ENCODE data around the gene TBC1D10B.

Gene TBC1D10B

GRCh38 chr16:30376461-30376902, 6.2 kb upstream of the TBC1D10B start:
- TF ChIP-seq RAD21 (IDR thresholded peaks at IDR 0.05; ENCODE audit: low read depth): no peak
- no peak for TF ChIP-seq USF1 (IDR thresholded peaks at IDR 0.05)
- no peak for TF ChIP-seq MAX (IDR thresholded peaks at IDR 0.05)
- no peak for TF ChIP-seq NFIC (IDR thresholded peaks at IDR 0.05)
- TF ChIP-seq REST (IDR thresholded peaks at IDR 0.05; ENCODE audit: low read depth): no peak
- TF ChIP-seq ZBTB7A (IDR thresholded peaks at IDR 0.05; ENCODE audit: low read depth): no peak
- TF ChIP-seq EGR1 (IDR thresholded peaks at IDR 0.05): no peak
- TF ChIP-seq CREB1 (IDR thresholded peaks at IDR 0.05; ENCODE audit: low read depth): no peak
- TF ChIP-seq TAF1 (IDR thresholded peaks at IDR 0.05; ENCODE audit: low read depth): no peak
- no peak for TF ChIP-seq FOXM1 (IDR thresholded peaks at IDR 0.05; ENCODE audit: borderline replicate concordance, low read depth)
- no peak for TF ChIP-seq EP300 (IDR thresholded peaks at IDR 0.05; ENCODE audit: borderline replicate concordance)
- TF ChIP-seq TEAD4 (IDR thresholded peaks at IDR 0.05): no peak
- TF ChIP-seq CEBPB (IDR thresholded peaks at IDR 0.05): no peak
- TF ChIP-seq TCF12 (IDR thresholded peaks at IDR 0.05; ENCODE audit: low read depth): no peak
- TF ChIP-seq YY1 (IDR thresholded peaks at IDR 0.05; ENCODE audit: low read depth): no peak

GRCh38 chr16:30375864-30376263, 5.6 kb upstream of the TBC1D10B start:
- TF ChIP-seq EP300 (IDR thresholded peaks at IDR 0.05; ENCODE audit: borderline replicate concordance) (no peak), CREB1 (IDR thresholded peaks at IDR 0.05; ENCODE audit: low read depth) (no peak), MAX (IDR thresholded peaks at IDR 0.05) (no peak), RAD21 (IDR thresholded peaks at IDR 0.05; ENCODE audit: low read depth) (no peak), NFIC (IDR thresholded peaks at IDR 0.05) (peak; percentile 29; the same call in 1 of the 2 replicates)

GRCh38 chr16:30374538-30374937, 4.2 kb upstream of the TBC1D10B start, which contains the start of gene MYL11:
MYL11 (plus strand) TSS chr16:30374802; CDS start chr16:30374858, 56 bp downstream.
- TF ChIP-seq EP300 (IDR thresholded peaks at IDR 0.05; ENCODE audit: borderline replicate concordance) (no peak), TEAD4 (IDR thresholded peaks at IDR 0.05) (no peak), RAD21 (IDR thresholded peaks at IDR 0.05; ENCODE audit: low read depth) (no peak)

GRCh38 chr16:30372725-30373124, 2.4 kb upstream of the TBC1D10B start:
- no peak for TF ChIP-seq TCF12 (IDR thresholded peaks at IDR 0.05; ENCODE audit: low read depth)

- TF ChIP-seq MAX (IDR thresholded peaks at IDR 0.05) (no peak), RAD21 (IDR thresholded peaks at IDR 0.05; ENCODE audit: low read depth) (no peak), TAF1 (IDR thresholded peaks at IDR 0.05; ENCODE audit: low read depth) (no peak), TEAD4 (IDR thresholded peaks at IDR 0.05) (no peak), TCF12 (IDR thresholded peaks at IDR 0.05; ENCODE audit: low read depth) (no peak), YY1 (IDR thresholded peaks at IDR 0.05; ENCODE audit: low read depth) (no peak), EGR1 (IDR thresholded peaks at IDR 0.05) (no peak), REST (IDR thresholded peaks at IDR 0.05; ENCODE audit: low read depth) (no peak), ZBTB7A (IDR thresholded peaks at IDR 0.05; ENCODE audit: low read depth) (no peak), FOXM1 (IDR thresholded peaks at IDR 0.05; ENCODE audit: borderline replicate concordance, low read depth) (no peak)
These were observed 1.9 kb upstream of the TBC1D10B start for GRCh38 chr16:30372038-30372712.

- TF ChIP-seq REST (IDR thresholded peaks at IDR 0.05; ENCODE audit: low read depth): no peak
- no peak for TF ChIP-seq CEBPB (IDR thresholded peaks at IDR 0.05)
- TF ChIP-seq TEAD4 (IDR thresholded peaks at IDR 0.05): no peak
- 0 out of 2 replicates have a peak, but pooled peaks have one; percentile 64 for TF ChIP-seq ZBTB7A (IDR thresholded peaks at IDR 0.05; ENCODE audit: low read depth)
- TF ChIP-seq FOXM1 (IDR thresholded peaks at IDR 0.05; ENCODE audit: borderline replicate concordance, low read depth): no peak
These were observed 1.0 kb upstream of the TBC1D10B start for GRCh38 chr16:30371248-30371816.

Measured in Ishikawa (cell line).